Coronary artery (tissue), 2 donors: Measurements from ENCODE around the gene SNX17.

Experiments
- DNase-seq: peaks from one replicate; pipeline ENCODE4 v3.0.0-alpha.2; 2017; ENCODE audit warnings: low spot score
- H3K27ac ChIP-seq, 2 donors: fragments of 200-600 bp; sonication (generic); one replicate each; pipeline ENCODE4 v1.5.1; 2016 to 2019
- H3K4me3 ChIP-seq: fragments of 200-600 bp; sonication (generic); 2 replicates; pipeline ENCODE4 v1.5.1; 2016; ENCODE audit warnings: mild to moderate bottlenecking, moderate library complexity
- CTCF ChIP-seq: fragments of 200-600 bp; sonication (generic); IDR thresholded peaks from one replicate; pipeline ENCODE4 v1.5.1; 2019; ENCODE audit warnings: antibody characterized with exemption

SNX17 gene

GRCh38 chr2:27354597-27354927, 15.9 kb upstream of the SNX17 start:
- DNase-seq, result no peak
- TF ChIP-seq CTCF, result no peak
- Histone ChIP-seq H3K4me3 (no peak overlapping the region), H3K27ac (no peak overlapping the region)

- no peak for TF ChIP-seq CTCF
- no peak for DNase-seq
- H3K27ac ChIP-seq, result peak overlapping the region; percentile 88 to 90
- H3K4me3 ChIP-seq, result peak overlapping the region; percentile 85
Observed at GRCh38 chr2:27356056-27356381, 14.4 kb upstream of the SNX17 start.

- peak; percentile 97 for DNase-seq
- peak within 1 kb of the TSS; percentile 85 for H3K4me3 ChIP-seq
- no peak for TF ChIP-seq CTCF
- H3K27ac ChIP-seq, result peak within 1 kb of the TSS; percentile 88 to 90
Observed at GRCh38 chr2:27356382-27357181, 13.8 kb upstream of the SNX17 start, which contains the start of gene GTF3C2. Gene GTF3C2, minus strand, starts transcription at chr2:27356764. Its CDS starts 13,210 bp downstream, at chr2:27343554.

- Histone ChIP-seq H3K27ac (no peak overlapping the region), H3K4me3 (no peak overlapping the region)
- no peak for TF ChIP-seq CTCF
- DNase-seq, result no peak
Observed at GRCh38 chr2:27362678-27363420, 7.6 kb upstream of the SNX17 start.

GRCh38 chr2:27363933-27364332, 6.5 kb upstream of the SNX17 start:
- Histone ChIP-seq H3K27ac (no peak overlapping the region), H3K4me3 (no peak overlapping the region)
- no peak for DNase-seq
- no peak for TF ChIP-seq CTCF

GRCh38 chr2:27369471-27370025, 868 bp upstream of the SNX17 start:
- H3K4me3 ChIP-seq, result peak overlapping the region; percentile 91
- no peak for TF ChIP-seq CTCF
- peak; percentile 82 for DNase-seq
- H3K27ac ChIP-seq, result peak overlapping the region; percentile 84 to 96
